Upper lobe of left lung (tissue), 4 donors: ENCODE results near the gene SLCO1C1.
"Not testable (repeated sequence)": the region's sequence is repeated elsewhere in the genome, so short reads cannot be mapped to it uniquely, and the experiment has no call there.

Source experiments
- CTCF ChIP-seq, 6 experiments: fragments of 450-650 bp in 4 of 6; fragments of 200-600 bp in 2 of 6; sonication (generic) in 2 of 6; IDR thresholded peaks; one replicate each; pipeline ENCODE4 v1.5.1; 2016 to 2019; ENCODE audit warnings: antibody characterized with exemption in 6 of 6
- EP300 ChIP-seq, 4 donors: sonication (generic); formaldehyde crosslinking; IDR thresholded peaks; one replicate each; pipeline ENCODE4 v1.5.1; 2017; ENCODE audit warnings: antibody characterized with exemption in 4 of 4, control low read depth in 2 of 4
- POLR2A ChIP-seq, 4 donors: fragments of 450-650 bp; IDR thresholded peaks; one replicate each; pipeline ENCODE4 v1.5.1; 2016 to 2017; ENCODE audit warnings: antibody characterized with exemption in 4 of 4, mild to moderate bottlenecking in 2 of 4

DNA sequence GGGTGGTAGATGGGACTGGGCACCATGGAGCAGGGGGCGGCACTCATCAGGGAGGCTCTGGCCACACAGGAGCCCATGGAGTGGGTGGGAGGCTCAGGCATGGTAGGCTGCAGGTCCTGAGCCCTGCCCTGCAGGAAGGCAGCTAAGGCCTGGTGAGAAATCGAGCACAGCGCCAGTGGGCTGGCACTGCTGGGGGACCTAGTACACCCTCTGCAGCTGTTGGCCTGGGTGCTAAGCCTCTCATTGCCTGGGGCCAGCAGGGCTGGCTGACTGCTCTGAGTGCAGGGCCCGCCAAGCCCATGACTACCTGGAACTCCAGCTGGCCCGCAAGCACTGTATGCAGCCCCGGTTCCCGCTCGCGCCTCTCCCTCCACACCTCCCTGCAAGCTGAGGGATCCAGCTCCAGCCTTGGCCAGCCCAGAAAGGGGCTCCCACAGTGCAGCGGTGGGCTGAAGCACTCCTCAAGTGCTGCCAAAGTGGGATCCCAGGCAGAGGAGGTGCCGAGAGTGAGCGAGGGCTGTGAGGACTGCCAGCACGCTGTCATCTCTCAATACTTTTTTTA is 88.7 kb downstream of the SLCO1C1 start:
- not testable (repeated sequence) for TF ChIP-seq CTCF, EP300, POLR2A (IDR thresholded peaks at IDR 0.05)
